ENCODE results near the gene CPNE7.

CPNE7 gene

DNA sequence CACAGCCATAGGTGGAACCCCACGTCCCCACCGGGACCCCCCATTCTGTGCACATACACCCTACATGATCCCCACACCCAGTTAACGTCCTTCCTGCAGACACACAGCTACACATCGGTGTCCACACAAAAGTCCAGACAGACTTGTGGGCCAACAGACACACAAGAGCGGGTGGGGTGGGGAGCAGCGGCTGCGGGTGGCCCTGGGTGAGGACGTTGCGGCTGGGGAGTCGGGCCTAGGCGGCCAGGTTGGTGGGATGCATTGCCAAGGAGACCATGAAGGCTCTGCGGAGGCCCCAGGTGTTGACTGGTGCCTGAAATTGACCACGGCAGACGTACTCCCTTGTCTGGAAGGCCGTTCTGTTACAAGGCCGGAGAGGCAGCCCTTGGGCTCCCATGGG, 29.2 kb downstream of the CPNE7 start:
- no peak for DNase-seq (ENCODE audit: low read depth)

DNA sequence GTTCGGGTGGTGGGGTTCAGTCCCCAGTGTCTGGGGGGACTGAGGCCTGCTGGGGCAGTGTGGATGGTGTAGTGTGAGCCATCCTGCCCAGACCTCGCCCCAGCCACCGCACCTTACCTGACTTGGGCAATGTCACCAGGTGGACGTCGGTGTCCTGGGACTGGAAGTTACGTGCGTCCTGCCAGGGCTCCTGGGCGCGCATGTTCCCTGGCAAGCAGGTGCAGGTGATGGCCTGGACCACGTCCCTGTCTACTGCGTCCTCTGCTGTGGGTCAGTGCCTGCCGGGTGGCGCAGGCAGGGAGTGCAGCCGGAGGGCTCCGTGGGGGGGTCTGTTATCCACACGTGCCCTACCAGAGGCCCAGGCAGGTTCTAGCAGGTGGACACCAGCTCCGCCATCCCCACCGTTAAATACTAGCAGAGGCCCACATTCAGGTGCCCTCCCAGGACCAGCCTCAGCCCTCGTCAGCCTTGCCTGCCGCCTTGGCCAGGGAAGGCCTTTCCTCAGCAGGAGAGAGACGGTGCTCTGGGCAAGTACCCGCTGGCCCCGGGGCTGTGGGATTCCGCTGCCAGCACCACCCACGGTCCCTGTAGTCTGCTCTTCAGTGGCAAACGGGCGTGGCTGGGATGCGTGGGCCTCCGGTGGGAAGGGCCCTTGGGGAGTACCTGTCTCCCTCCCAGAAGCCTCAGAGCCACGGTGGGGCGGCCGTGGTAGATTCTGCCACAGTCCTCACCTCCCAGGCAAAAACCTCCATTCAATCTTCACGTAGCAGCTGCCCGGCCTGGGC, 29.8 kb downstream of the CPNE7 start:
- DNase-seq (ENCODE audit: low read depth): no peak

DNA sequence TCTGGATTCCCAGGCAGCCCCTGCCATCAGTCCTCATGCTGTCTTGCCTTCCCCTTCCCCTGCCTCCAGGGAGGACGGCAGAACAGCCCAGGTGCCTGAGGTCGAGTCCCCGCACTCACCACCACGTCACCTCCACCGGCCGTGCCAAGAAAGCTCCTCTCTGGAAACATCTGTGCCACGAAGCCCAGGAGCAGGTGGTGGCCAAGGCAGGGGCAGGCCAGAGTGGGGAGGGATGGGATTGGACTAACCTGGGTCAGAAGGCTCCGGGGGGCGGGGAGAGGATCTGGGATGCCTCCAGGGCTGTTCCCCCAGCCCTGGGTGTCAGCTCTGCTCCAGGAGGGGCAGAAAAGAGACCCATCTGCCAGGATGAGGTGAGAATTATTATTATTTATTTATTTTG, 30.4 kb downstream of the CPNE7 start:
- DNase-seq (ENCODE audit: low read depth): no peak

DNA sequence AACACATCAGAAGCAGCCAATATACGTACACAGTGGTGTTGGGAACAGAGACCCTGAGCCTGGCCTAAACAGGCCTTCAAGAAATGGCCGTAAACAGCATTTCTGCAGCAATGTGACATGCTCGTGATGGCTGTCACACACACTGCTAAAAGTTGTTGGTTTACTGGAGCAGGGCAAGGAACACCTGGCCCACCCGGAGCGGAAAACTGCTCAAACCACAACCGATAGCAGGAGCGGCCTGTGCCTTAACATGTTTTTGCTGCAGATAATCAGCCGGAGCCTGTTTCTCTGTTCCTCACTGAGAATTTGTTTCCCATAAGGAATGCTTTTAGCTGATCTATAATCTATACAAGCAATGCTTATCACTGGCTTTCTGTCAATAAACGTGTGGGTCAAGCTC, 31.9 kb downstream of the CPNE7 start:
- no peak for DNase-seq (ENCODE audit: low read depth)

DNA sequence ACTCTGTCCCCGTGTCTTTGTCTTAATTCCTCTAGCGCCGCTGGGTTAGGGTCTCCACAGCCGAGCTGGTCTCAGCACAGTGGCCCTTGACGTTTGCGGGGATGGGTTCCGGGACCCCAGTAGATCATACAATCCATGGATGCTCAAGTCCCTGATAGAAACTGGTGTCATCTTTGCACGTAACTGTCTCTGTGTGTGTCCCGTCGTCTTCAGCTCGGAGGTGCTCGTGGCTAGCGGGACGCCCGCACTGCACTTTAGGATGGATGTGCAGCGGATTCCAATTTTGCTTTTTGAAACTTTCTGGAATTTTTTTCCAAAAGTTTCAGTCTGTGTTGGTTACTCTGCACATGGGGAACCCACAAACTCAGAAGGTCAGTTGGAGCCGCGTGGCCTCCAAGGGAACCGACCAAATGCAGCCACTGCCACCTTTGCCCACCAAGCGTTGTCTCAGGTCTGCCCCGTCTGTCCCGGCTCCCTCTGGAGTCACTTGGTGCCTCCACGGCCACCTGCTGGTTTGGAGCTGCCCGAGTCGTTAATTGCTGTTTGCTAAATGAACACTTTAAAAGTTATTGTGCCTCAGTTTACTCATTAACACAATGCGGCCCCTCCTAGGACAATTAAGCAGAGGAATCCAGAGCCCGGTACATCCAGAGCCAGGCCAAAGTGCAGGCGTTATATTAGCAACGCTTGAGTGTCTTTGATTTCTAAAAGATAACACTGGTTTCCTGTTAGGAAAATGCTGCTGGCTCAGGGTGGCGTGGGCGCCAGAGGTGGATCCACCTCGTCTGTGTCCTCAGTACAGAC, 32.6 kb downstream of the CPNE7 start:
- no peak for DNase-seq (ENCODE audit: low read depth)

DNA sequence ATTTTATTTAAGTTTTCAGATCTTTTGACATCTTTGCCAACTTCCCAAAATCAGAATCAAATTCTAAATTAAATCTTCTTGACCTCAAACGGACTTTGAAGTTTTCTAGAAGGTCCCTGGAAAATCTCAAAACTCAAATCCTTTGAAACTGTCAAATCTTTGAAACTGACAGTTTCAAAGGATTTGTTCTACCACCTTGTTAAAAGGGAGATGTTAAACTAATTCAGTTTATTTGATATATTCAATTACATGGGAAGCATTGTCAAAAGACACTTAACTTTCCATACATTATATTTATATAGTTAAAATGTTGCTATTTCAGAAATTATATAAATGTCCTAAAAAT, 34.5 kb downstream of the CPNE7 start:
- DNase-seq (ENCODE audit: low read depth): no peak

DNA sequence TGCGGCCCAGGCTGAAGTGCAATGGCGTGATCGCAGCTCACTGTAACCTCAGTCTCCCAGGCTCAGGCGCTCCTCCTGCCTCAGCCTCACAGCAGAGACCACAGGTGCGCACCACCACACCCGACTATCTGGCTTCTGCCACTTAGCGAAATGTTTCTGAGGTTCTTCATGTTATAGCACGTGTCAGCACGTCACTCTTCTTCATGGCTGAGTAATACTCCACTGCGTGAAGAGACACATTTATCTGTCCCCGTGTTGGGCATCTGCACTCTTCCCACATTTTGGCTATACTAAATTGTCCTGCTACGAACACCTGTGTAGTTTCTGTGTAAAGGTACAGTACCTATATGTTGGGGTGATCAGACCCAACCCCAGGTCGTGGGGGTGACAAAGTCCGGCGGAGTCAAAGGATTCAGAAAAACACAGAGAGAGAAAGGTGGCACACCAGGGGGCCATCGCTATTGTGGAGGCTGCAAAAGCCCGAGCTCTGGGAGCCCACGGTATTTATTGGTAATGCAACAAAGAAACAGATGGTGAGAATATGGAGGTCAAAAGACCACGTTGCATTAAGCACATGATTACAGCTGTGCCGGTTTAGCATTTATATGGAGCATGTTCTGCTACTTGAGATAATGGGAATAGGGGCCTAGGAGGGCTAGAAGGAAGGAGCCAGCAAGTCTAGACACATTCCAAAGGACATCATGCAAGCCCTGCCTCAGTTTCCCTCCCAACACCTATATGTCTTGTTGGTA, 37.0 kb downstream of the CPNE7 start:
- DNase-seq (ENCODE audit: low read depth): no peak

DNA sequence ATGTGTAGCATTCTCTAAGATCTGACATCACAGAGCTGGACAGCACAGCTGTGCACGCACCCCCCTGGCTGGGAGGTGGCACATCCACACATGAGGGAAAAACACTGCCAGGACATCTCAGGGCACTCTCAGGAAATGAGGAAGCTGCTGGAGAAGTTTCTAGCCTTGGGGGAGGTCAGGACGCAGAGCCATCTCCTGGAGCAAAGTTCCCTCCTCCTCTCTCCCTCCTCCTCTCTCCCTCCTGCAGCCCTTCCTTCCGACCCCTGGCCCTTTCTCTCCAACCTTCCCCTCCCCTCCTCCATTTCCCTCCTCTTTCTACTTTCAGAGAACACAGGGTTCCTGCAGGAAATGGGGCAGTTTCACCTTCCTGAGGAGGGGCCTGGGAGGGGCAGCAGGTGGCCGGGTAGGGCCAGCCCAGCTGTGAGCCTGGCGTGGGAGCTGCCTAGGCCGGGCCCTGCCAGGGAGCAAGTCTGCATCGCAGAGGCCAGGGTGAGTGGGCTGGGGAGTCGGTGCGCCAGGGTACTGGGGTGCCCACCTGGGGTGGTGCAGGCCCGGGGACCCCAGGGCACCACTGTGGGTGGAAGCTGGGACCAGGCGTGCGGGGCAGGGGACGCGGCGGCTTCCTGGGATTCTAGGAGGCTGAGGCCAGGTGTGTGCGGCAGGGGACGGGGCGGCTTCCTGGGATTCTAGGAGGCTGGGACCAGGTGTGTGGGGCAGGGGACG, 37.8 kb downstream of the CPNE7 start, which contains the start of gene DPEP1:
DPEP1 (plus strand) TSS at position 412 of the 723 bp plus-strand sequence. CDS start 16,769 bp downstream, outside the sequence.
- DNase-seq (ENCODE audit: low read depth): no peak

DNA sequence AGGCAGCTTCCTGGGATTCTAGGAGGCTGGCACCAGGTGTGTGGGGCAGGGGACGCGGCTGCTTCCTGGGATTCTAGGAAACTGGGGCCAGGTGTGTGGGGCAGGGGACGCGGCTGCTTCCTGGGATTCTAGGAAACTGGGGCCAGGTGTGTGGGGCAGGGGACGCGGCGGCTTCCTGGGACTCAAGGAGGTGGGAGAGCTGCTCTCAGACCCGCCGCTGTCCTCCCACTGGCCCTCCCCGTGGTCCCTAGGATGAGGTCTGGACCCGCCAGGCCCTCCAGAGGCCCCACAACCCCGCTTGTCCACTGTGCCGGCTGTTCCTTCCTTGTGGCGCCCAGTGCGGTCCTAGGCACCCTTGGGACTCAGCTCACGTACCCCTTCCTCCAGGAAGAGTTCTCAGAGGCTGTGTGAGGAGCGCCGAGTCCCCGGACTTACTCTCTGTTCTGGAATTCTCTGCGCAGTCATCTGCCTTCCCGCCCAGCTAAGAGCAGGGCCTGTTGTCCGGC, 38.4 kb downstream of the CPNE7 start:
- DNase-seq (ENCODE audit: low read depth): no peak

DNA sequence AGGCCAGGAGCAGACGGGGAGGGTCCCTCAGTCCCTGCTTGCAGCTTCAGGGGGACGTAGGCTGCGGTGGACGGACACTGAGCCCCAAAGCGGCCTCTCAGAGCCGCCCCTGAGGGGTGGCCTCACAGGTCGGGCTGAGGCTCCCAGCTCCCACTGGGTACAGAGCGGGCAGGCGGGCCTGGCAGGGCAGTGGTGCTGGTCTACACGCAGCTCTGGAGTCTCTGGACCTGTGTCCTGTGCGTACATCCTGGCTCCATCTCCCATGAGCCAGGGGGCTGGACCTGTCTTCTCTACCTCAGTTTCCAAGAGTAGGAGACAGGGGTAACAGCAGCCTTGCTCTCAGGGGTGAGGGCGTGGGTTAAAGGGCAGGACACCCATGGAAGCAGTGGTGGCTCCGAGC, 39.6 kb downstream of the CPNE7 start:
- DNase-seq (ENCODE audit: low read depth): no peak

DNA sequence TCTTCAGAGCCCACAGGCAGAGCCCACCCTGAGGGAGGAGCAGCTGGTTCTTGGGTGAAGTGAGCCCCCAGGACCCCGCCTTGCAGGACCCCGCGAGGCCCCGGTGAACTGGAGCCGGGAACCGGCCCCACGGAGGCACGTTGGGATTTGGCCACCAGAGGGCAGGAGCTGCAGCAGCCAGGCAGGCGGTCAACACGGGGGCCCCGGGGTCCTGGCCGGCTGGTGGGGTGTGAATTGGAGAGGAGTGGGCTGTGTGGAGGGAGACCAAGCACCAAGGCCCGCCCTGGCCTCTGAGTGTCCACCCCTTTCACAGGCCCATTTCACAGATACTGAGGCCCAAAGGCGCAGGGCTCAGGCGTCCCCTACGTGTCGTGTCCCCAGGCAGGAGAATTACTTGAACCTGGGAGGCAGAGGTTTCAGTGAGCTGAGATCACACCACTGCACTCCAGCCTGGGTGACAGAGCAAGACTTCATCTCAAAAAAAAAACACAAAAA, 40.1 kb downstream of the CPNE7 start:
- no peak for DNase-seq (ENCODE audit: low read depth)

DNA sequence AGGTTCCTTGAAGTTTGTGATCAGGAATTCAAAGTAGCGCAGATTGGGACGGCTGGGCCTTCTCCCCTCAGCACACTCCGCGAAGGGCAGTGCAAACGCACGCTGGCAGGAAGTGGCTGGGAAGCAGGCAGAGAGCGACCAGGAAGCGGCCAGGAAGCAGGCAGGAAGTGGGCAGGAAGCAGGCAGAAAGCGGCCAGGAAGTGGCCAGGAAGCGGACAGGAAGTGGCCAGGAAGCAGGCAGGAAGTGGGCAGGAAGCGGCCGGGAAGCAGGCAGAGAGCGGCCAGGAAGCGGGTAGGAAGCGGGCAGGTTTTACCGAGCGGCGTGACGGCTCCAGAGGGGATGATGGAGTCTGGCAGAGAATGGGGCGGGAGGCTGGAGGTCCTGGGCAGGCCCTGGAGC, 41.1 kb downstream of the CPNE7 start:
- DNase-seq (ENCODE audit: low read depth): no peak

DNA sequence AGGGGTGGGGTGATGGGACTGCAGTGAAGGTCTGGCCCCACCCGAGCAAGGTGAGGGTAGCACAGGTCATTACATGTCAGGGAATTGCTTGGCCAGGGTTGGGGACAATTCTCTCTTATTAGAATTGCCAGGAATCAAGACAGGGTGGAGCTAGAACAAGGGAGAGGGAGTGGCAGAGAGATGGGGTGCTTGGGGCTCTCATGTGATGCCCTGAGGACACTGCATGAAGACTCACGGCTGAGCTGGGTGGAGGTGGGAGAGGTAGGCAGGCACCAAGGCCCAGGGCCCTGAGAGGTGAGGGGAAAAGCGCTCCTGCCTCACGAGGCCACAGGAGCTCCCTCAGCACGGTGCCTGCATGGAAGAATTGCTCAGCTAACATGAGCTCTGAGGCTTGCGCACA, 41.5 kb downstream of the CPNE7 start:
- DNase-seq (ENCODE audit: low read depth): no peak

DNA sequence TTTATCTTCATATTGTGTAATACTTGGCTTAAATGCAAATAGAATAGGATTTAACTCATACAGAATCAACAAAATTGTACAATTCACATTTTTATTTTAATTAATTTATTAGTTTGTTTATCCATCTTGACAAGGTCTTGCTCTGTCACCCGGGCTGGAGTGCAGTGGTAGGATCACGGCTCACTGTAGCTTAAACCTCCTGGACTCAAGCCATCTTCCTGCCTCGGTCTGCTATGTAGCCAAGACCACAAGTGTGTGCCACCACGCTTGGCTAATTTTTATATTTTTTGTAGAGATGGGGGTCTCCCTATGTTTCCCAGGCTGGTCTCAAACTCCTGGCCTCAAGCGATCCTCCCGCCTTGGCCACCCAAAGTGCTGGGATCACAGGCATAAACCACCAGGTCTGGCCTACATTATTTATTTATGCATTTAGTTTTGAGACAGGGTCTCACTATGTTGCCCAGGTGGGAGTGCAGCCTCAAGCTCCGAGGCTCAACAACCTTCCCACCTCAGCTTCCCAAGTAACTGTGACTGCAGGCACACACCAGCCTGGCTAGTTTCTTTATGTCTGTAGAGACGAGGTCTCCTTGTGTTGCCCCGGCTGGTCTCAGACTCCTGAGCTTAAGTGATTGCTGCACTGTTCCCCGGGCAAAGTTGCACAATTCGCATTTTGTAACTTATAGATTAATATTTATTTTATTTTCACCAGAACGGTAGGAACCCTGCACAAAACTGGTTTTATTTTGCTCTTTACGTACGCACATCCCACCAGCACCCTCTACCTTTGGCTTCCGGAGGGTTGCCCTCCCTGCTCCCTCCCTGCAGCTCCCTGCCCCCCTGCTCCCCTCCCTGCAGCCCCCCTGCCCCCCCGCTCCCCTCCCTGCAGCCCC, 42.8 kb downstream of the CPNE7 start:
- DNase-seq (ENCODE audit: low read depth): no peak

DNA sequence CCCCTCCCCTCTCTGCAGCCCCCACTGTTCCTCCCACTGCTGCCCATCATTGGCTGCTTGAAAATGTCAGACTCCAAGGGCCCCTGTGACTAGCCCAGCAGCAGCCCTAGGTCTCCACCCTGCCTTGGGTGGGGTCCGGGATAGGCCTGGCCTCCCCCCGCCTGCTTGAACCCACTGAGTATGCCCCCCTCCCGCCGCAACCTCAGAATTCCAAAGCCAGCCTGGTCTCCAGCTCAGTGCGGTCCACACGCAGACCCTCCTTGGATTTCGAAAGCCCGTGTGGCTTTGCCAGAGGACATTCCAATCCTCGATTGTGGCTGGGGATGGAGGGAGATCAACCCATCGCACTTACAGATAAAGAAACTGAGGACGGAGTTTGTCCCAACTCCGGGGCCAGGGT, 44.3 kb downstream of the CPNE7 start:
- DNase-seq (ENCODE audit: low read depth): no peak

DNA sequence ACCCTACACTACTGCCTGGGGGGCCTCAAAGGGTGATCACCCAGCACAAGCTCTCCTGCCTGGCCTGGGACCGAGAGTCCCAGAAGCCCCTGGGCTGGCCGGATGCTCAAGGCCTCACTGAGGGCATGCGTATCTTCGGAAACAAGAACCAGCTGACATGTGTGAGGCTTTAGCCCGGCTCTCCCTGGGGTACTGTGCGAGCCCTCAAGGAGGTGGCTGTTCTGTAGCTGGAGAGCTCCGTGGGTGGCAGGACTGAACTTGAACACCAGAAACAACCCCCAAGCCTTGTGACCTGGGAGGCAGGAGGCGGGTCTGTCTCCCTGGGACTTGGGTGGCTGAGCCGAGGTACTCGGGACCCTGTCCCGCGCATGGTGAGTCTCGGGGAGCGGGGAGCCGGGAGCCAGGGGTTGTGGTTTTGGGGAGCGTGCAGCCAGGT, 44.9 kb downstream of the CPNE7 start:
- no peak for DNase-seq (ENCODE audit: low read depth)

DNA sequence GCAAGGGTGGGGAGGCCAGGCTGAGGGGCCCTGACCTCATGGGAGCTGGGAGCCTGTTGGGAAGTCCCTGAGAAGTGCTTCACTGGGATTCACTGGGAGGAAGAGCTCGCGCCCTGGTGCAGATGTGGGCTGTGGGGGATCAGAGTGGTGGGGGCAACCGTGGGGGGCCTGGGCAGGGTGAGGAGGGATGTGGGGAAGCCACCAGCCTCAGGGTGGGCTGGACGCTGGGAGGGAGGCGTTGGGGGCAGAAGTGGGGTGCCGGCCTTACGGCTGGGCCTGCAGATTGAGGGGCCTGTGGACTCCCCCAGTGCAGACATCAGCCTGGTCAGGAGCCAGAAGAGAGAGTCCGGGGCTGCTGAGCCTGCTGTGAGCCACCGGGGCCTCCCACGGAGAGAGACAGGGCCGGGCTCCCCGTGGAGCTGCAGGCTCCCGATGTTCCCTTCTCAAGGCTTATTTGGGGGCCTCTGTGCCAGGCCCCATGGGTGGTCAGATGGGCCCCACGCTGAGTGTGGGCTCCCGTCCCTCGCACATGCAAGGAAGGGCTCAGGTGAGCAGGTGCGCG, 45.7 kb downstream of the CPNE7 start:
- no peak for DNase-seq (ENCODE audit: low read depth)

DNA sequence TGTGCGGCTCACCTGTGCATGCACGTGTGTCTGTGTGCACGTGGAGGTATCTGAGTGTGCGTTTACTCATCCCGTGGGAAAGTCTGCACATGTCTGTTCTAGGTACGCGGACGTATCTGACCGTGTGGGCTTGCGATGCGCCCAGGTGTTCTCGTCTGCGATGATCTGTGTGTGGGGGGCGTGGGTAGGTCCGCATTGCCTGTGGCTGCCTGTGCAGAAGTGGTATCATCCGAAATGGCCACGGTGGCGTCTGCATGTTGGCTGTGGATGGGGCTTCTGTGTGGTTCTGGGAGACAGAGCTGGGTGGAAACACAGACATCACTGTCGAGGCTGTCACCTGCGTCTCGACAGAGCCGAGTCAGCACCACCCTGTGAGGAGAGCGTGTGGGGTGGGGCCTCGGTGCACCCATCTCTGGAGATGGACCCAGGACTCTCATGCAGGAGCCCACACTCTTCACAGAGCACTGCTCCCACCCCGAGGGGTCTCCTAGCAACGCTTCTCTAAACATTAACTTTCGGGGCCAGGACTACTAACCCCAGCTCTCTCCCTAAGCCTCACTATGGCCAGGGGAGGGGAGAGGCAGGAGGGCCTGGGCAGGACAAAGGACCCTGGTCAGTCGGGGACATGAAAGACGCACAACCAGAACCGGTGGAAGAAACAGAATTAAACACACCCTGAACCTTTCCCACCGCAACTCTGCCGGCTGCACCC, 46.3 kb downstream of the CPNE7 start:
- DNase-seq (ENCODE audit: low read depth): no peak

DNA sequence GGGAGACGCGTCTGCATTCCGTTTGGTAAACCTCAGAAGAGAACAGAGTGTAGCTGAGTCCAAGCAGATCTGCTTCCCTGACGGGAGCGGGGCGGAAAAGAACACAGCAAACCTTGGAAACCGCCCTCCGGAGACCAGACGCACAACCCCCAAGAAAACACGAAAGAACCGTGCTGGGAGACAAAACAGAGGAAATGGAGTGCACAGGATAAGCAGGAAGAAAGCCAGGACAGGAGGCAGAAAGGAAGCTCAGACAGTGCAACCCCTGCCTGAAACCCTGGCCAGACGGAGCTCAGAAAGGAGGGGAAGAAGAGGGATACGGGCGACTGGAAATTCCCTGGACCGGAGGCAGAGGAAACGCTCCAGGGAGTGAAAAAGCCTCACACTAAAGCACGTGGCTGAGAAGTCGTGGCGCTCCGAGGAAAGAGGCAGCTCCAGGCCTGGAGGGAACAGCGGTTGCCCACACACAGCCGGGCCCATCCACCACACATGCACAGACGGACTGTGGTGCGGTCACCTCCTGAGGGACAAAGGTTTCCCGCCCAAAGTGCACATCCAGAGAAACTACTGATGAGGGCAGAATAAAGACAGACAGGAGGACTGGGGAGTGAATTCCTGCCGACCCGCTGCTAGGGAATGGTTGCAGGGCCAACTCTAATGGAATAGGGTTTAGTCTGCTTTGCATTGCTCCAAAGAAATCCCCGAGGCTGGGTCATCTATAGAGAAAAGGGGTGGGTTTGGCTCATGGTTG, 48.1 kb downstream of the CPNE7 start:
- DNase-seq (ENCODE audit: low read depth): no peak

All from activated T-cell treated with anti-CD3 and anti-CD28 coated beads for 1 hour (primary cell).